Neural cell (in vitro differentiated cells): ENCODE measurements around the gene GPATCH2L. TPM values are rescaled to one million over a fixed set of nuclear protein-coding genes. Genes with fewer than 3 reads are reported as not detected.

Experiments used
- H2AFZ ChIP-seq: fragments of 200-600, 300-800 bp; sonication (generic), shearing (Covaris generic); 2 replicates; pipeline ENCODE4 v1.6.0; 2014; ENCODE audit warnings: low read depth, mild to moderate bottlenecking, antibody characterized with exemption, low read length, moderate library complexity
- H3F3A ChIP-seq: fragments of 200-600 bp; shearing (Covaris generic); 2 replicates; pipeline ENCODE4 v1.6.1; 2016; ENCODE audit warnings: mild to moderate bottlenecking, moderate library complexity, mixed read lengths, antibody characterized with exemption, low read length; ENCODE audit not compliant: insufficient read depth, poor library complexity, severe bottlenecking
- H3K27ac ChIP-seq: fragments of 200-600, 300-800 bp; sonication (generic), shearing (Covaris generic); 2 replicates; pipeline ENCODE4 v1.5.1; 2014; ENCODE audit warnings: mild to moderate bottlenecking, low read length, moderate library complexity
- H3K27me3 ChIP-seq: fragments of 300-800, 200-600 bp; sonication (generic), shearing (Covaris generic); 2 replicates; pipeline ENCODE4 v1.6.0; 2014; ENCODE audit warnings: mild to moderate bottlenecking, low read depth, low read length, moderate library complexity; ENCODE audit not compliant: insufficient read depth
- H3K36me3 ChIP-seq: fragments of 300-800, 200-600 bp; sonication (generic), shearing (Covaris generic); 2 replicates; pipeline ENCODE4 v1.5.1; 2014; ENCODE audit warnings: mild to moderate bottlenecking, antibody characterized with exemption, low read length, moderate library complexity; ENCODE audit not compliant: insufficient read depth
- H3K4me2 ChIP-seq: fragments of 300-800, 200-600 bp; sonication (generic), shearing (Covaris generic); 2 replicates; pipeline ENCODE4 v1.6.0; 2014; ENCODE audit warnings: mild to moderate bottlenecking, low read length
- H3K4me3 ChIP-seq: fragments of 300-800, 200-600 bp; sonication (generic), shearing (Covaris generic); 2 replicates; pipeline ENCODE4 v1.5.1; 2014; ENCODE audit warnings: mild to moderate bottlenecking, low read length, moderate library complexity
- H3K79me2 ChIP-seq: fragments of 200-600 bp; shearing (Covaris generic); replicated peaks from 2 replicates; pipeline ENCODE4 v1.6.0; 2014; ENCODE audit warnings: mild to moderate bottlenecking, low read length, moderate library complexity; ENCODE audit not compliant: insufficient read depth
- H3K9ac ChIP-seq: fragments of 300-800, 200-600 bp; sonication (generic), shearing (Covaris generic); 2 replicates; pipeline ENCODE4 v1.6.1; 2016; ENCODE audit warnings: mild to moderate bottlenecking, low read length, mixed read lengths
- H3K9me2 ChIP-seq: fragments of 200-600 bp; shearing (Covaris generic); 2 replicates; pipeline ENCODE4 v1.6.1; 2016; ENCODE audit warnings: mild to moderate bottlenecking, low read length, mixed read lengths; ENCODE audit not compliant: insufficient read depth
- H3K9me3 ChIP-seq: fragments of 200-600, 300-800 bp; sonication (generic), shearing (Covaris generic); 2 replicates; pipeline ENCODE4 v1.6.1; 2016; ENCODE audit warnings: mild to moderate bottlenecking, mixed run types, low read length, moderate library complexity, mixed read lengths
- H4K20me1 ChIP-seq: fragments of 200-600 bp; shearing (Covaris generic); 2 replicates; pipeline ENCODE4 v1.6.1; 2016; ENCODE audit warnings: mild to moderate bottlenecking, mixed run types; ENCODE audit not compliant: insufficient read depth
- EP300 ChIP-seq: fragments of 450-650 bp; conservative IDR thresholded peaks from 2 replicates; pipeline ENCODE4 v1.6.1; 2014; ENCODE audit warnings: antibody characterized with exemption, mild to moderate bottlenecking, moderate library complexity; ENCODE audit not compliant: poor library complexity, severe bottlenecking
- EZH2 ChIP-seq: fragments of 200-600, 300-800 bp; shearing (Covaris generic), sonication (generic); IDR thresholded peaks from 2 replicates; pipeline ENCODE4 v1.6.1; 2014; ENCODE audit warnings: antibody characterized with exemption, low read length, borderline replicate concordance, mild to moderate bottlenecking; ENCODE audit not compliant: insufficient read depth, poor library complexity, severe bottlenecking
- MXI1 ChIP-seq: fragments of 450-650 bp; conservative IDR thresholded peaks from 2 replicates; pipeline ENCODE4 v1.6.1; 2014; ENCODE audit warnings: antibody characterized with exemption, mild to moderate bottlenecking; ENCODE audit not compliant: poor library complexity, severe bottlenecking
- POLR2AphosphoS5 ChIP-seq: IDR thresholded peaks from 2 replicates; pipeline ENCODE4 v1.6.1; 2012
- RAD21 ChIP-seq: fragments of 450-650 bp; conservative IDR thresholded peaks from 2 replicates; pipeline ENCODE4 v1.6.1; 2014; ENCODE audit warnings: antibody characterized with exemption, mild to moderate bottlenecking, moderate library complexity
- SMC3 ChIP-seq: fragments of 450-650 bp; conservative IDR thresholded peaks from 2 replicates; pipeline ENCODE4 v1.6.1; 2014; ENCODE audit warnings: antibody characterized with exemption, mild to moderate bottlenecking, moderate library complexity; ENCODE audit not compliant: poor library complexity
- TAF1 ChIP-seq: IDR thresholded peaks from 2 replicates; pipeline ENCODE4 v1.6.1; 2012; ENCODE audit warnings: low read depth
- polyA plus RNA-seq: library from polyadenylated mRNA; depleted of rRNA; stranded (reverse); fragments of >200 nt; gene quantifications from 2 replicates; pipeline ENCODE4 v1.2.3, GENCODE V29; 2014
- TF ChIP-seq, protein P1 (sequence below): fragments of 450-650 bp; IDR thresholded peaks from 2 replicates; pipeline ENCODE4 v1.5.1; 2014; ENCODE audit warnings: antibody characterized with exemption, mild to moderate bottlenecking, moderate library complexity; ENCODE audit not compliant: poor library complexity, severe bottlenecking
- TF ChIP-seq, protein P2 (sequence below): IDR thresholded peaks from 2 replicates; pipeline ENCODE4 v1.6.1; 2012; ENCODE audit warnings: borderline replicate concordance

The GPATCH2L gene
- polyA plus RNA-seq, 1 donor from 2014 or later, result 49.6 TPM

DNA sequence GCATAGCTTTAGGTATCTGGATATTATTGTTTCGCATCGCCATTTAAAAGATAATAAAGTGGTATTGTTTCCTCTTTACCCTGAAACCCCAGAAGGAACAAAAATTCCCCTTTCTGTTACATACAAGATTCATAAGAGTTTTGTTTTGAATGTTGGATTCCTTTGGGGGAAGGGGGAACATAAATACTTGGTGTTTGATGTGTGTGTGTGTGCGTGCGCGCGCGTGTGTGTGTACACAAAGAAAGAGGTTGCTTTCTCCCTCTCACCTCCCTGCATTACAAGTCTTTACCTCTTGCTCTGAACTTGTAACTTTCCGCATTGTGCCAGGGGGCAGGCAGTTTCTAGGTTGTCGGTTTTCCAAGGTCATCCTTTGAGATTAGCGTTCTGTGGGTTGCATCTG lies 76.4 kb downstream of the GPATCH2L start:
- Histone ChIP-seq H3K4me2 (no peak overlapping the region), H3K27ac (no peak overlapping the region)
- TF ChIP-seq EZH2 (no peak), MXI1 (no peak), EP300 (no peak), TAF1 (no peak), RAD21 (no peak), POLR2AphosphoS5 (no peak), SMC3 (no peak)
- TF ChIP-seq, protein P1, sequence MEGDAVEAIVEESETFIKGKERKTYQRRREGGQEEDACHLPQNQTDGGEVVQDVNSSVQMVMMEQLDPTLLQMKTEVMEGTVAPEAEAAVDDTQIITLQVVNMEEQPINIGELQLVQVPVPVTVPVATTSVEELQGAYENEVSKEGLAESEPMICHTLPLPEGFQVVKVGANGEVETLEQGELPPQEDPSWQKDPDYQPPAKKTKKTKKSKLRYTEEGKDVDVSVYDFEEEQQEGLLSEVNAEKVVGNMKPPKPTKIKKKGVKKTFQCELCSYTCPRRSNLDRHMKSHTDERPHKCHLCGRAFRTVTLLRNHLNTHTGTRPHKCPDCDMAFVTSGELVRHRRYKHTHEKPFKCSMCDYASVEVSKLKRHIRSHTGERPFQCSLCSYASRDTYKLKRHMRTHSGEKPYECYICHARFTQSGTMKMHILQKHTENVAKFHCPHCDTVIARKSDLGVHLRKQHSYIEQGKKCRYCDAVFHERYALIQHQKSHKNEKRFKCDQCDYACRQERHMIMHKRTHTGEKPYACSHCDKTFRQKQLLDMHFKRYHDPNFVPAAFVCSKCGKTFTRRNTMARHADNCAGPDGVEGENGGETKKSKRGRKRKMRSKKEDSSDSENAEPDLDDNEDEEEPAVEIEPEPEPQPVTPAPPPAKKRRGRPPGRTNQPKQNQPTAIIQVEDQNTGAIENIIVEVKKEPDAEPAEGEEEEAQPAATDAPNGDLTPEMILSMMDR, result no peak
- TF ChIP-seq, protein P2, sequence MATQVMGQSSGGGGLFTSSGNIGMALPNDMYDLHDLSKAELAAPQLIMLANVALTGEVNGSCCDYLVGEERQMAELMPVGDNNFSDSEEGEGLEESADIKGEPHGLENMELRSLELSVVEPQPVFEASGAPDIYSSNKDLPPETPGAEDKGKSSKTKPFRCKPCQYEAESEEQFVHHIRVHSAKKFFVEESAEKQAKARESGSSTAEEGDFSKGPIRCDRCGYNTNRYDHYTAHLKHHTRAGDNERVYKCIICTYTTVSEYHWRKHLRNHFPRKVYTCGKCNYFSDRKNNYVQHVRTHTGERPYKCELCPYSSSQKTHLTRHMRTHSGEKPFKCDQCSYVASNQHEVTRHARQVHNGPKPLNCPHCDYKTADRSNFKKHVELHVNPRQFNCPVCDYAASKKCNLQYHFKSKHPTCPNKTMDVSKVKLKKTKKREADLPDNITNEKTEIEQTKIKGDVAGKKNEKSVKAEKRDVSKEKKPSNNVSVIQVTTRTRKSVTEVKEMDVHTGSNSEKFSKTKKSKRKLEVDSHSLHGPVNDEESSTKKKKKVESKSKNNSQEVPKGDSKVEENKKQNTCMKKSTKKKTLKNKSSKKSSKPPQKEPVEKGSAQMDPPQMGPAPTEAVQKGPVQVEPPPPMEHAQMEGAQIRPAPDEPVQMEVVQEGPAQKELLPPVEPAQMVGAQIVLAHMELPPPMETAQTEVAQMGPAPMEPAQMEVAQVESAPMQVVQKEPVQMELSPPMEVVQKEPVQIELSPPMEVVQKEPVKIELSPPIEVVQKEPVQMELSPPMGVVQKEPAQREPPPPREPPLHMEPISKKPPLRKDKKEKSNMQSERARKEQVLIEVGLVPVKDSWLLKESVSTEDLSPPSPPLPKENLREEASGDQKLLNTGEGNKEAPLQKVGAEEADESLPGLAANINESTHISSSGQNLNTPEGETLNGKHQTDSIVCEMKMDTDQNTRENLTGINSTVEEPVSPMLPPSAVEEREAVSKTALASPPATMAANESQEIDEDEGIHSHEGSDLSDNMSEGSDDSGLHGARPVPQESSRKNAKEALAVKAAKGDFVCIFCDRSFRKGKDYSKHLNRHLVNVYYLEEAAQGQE, result no peak

DNA sequence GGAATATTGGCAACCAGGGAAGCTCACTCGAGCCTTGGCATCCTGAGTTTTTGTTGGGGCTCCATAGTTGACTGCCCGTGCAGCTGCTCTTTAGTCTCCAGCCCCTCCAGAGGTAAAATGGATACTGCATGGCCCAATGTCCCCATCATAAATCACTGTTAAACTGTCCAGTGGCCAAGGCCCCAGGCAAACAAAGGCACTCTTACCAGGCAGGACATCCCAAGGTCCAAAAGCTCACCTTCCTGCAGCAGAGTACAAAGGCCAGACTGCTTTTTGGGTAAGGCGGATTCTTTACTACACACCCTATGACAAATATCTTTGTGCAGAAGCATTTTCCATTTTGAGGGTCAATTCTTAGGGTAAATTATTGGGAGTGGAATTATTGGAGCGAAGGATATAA lies 81.1 kb downstream of the GPATCH2L start:
- TF ChIP-seq POLR2AphosphoS5, result no peak
- no peak overlapping the region for H3K27ac ChIP-seq
- H3K36me3 ChIP-seq, result no peaks in the 10 kb centered on the region
- no peaks in the 10 kb centered on the region for H3F3A ChIP-seq
- H2AFZ ChIP-seq, result no peak overlapping the region
- no peaks in the 10 kb centered on the region for H3K27me3 ChIP-seq
- H3K9me3 ChIP-seq, result no peaks in the 10 kb centered on the region
- no peaks in the 10 kb centered on the region for H4K20me1 ChIP-seq
- no peaks in the 10 kb centered on the region for H3K9me2 ChIP-seq
- no peaks in the 10 kb centered on the region for H3K79me2 ChIP-seq
- H3K4me3 ChIP-seq, result no peak overlapping the region
- no peak overlapping the region for H3K9ac ChIP-seq
- H3K4me2 ChIP-seq, result no peak overlapping the region

More for the DNA sequence above, 76.4 kb downstream of the GPATCH2L start:
- Histone ChIP-seq H3K9ac (no peak overlapping the region), H3K4me3 (no peak overlapping the region), H4K20me1 (no peaks in the 10 kb centered on the region), H3K36me3 (no peaks in the 10 kb centered on the region), H3F3A (no peaks in the 10 kb centered on the region), H3K9me3 (no peaks in the 10 kb centered on the region), H3K27me3 (no peaks in the 10 kb centered on the region), H3K9me2 (no peaks in the 10 kb centered on the region), H2AFZ (no peak overlapping the region), H3K79me2 (no peaks in the 10 kb centered on the region)

DNA sequence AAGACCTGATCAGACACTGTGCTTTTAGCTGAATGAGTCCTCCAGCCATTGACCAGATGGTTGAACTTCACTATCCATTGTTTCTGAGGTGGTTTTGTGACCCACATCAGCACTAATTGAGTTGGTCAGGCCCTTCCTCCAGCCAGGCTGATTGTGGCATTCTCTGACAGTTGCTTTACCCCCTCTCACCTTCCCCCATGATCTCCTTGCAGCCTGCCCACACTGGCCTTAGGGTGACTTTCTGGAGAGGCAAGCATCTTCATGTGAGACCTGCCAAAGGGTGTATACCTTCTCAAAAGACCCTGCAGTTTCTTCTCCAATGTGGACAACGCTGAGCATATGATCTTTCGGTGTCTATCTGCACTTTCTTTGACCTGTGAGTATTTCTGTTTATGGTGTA lies 83.9 kb downstream of the GPATCH2L start:
- no peaks in the 10 kb centered on the region for H3K9me3 ChIP-seq
- H3K9me2 ChIP-seq, result no peaks in the 10 kb centered on the region
- no peak overlapping the region for H3K4me2 ChIP-seq
- H3K79me2 ChIP-seq, result no peaks in the 10 kb centered on the region
- no peak overlapping the region for H2AFZ ChIP-seq
- TF ChIP-seq EP300 (no peak), POLR2AphosphoS5 (no peak), TAF1 (no peak), MXI1 (no peak), EZH2 (no peak), RAD21 (no peak), SMC3 (no peak)
- TF ChIP-seq, protein P2, result no peak
- TF ChIP-seq, protein P1, result no peak
- H3K27me3 ChIP-seq, result no peaks in the 10 kb centered on the region
- no peak overlapping the region for H3K4me3 ChIP-seq
- H3K27ac ChIP-seq, result no peak overlapping the region
- H4K20me1 ChIP-seq, result no peaks in the 10 kb centered on the region
- no peaks in the 10 kb centered on the region for H3F3A ChIP-seq
- H3K9ac ChIP-seq, result no peak overlapping the region
- no peaks in the 10 kb centered on the region for H3K36me3 ChIP-seq
